Femur (tissue), 1 donor: ENCODE measurements around the gene LTK.

Experiments
- DNase-seq: peaks from one replicate; pipeline ENCODE4 v3.0.0-alpha.2; 2017

LTK gene

GRCh38 chr15:41495736-41496599 lies 17.7 kb downstream of the LTK start:
- DNase-seq: no peak

GRCh38 chr15:41494922-41495735 lies 18.5 kb downstream of the LTK start:
- DNase-seq: no peak

- DNase-seq: no peak
These were observed 19.3 kb downstream of the LTK start for GRCh38 chr15:41494190-41494921.

- DNase-seq: no peak
These were observed 19.8 kb downstream of the LTK start for GRCh38 chr15:41493902-41494189.

GRCh38 chr15:41493205-41493901 lies 20.3 kb downstream of the LTK start, which contains the start of gene ITPKA:
Gene ITPKA (plus strand): TSS chr15:41493874. CDS start chr15:41493928, 54 bp downstream.
- peak; percentile 79 for DNase-seq

GRCh38 chr15:41492597-41493204 lies 20.9 kb downstream of the LTK start:
- DNase-seq: no peak

GRCh38 chr15:41491889-41492288 lies 21.7 kb downstream of the LTK start:
- DNase-seq: no peak

GRCh38 chr15:41490355-41490754 lies 23.3 kb downstream of the LTK start:
- no peak for DNase-seq

GRCh38 chr15:41489641-41490040 lies 24.0 kb downstream of the LTK start:
- no peak for DNase-seq

- DNase-seq: no peak
These were observed 25.8 kb downstream of the LTK start for GRCh38 chr15:41487802-41488201.

- DNase-seq: no peak
These were observed 26.2 kb downstream of the LTK start for GRCh38 chr15:41487381-41487780.

GRCh38 chr15:41486286-41486685 lies 27.3 kb downstream of the LTK start:
- DNase-seq: no peak

GRCh38 chr15:41484937-41485625 lies 28.5 kb downstream of the LTK start:
- no peak for DNase-seq

GRCh38 chr15:41483519-41483918 lies 30.1 kb downstream of the LTK start:
- DNase-seq: no peak

GRCh38 chr15:41483115-41483514 lies 30.5 kb downstream of the LTK start:
- no peak for DNase-seq

GRCh38 chr15:41482110-41482877 lies 31.3 kb downstream of the LTK start:
- no peak for DNase-seq

- DNase-seq: no peak
These were observed 33.1 kb downstream of the LTK start for GRCh38 chr15:41480396-41481140.

- no peak for DNase-seq
These were observed 37.1 kb downstream of the LTK start for GRCh38 chr15:41476416-41477048.

GRCh38 chr15:41474941-41475340 lies 38.7 kb downstream of the LTK start:
- DNase-seq: no peak

- no peak for DNase-seq
These were observed 39.2 kb downstream of the LTK start for GRCh38 chr15:41474436-41474835.
